Measurements from ENCODE around the gene ZNF362.

DNA sequence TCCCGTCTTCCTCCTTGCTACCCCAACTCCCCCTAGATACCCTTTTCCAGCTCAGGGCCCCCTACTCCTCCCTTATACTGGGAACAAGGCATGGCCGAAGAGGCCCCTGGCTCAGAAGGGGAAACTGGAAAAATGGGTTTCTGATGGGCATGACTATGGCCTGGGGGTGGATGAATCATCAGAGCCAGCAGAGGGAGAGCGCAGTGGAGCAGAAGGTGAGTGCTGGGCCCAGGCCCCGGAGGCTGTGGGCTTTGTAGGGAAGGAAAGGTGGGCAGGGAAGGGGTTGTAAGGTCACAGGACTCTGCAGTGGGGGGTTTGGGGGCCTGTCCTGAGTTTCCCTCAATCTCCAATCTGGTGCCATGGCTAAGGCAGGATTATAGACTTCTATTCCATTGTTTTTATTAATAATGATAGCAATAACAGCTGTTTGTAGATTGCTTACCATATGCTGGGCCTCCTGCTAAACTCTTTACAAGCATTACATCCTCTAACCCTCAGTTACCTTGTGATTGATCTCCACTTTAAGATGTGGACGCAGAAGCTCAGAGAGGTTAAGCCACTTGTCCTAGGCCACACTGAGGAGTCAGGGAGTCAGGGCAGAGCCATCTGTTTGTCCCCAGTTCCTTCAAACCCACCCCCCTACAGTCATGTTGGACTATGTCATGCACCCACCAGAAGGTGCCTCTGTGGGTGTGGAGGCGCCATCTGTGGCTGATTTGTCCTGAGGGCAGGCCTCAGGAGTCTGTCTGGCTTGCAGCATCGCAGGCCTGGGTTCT lies 36.2 kb upstream of the ZNF362 start:
- no peak for TF ChIP-seq EZH2phosphoT487 (IDR thresholded peaks at IDR 0.05; ENCODE audit: borderline replicate concordance, low read depth, low read length)
- TF ChIP-seq, protein P1, sequence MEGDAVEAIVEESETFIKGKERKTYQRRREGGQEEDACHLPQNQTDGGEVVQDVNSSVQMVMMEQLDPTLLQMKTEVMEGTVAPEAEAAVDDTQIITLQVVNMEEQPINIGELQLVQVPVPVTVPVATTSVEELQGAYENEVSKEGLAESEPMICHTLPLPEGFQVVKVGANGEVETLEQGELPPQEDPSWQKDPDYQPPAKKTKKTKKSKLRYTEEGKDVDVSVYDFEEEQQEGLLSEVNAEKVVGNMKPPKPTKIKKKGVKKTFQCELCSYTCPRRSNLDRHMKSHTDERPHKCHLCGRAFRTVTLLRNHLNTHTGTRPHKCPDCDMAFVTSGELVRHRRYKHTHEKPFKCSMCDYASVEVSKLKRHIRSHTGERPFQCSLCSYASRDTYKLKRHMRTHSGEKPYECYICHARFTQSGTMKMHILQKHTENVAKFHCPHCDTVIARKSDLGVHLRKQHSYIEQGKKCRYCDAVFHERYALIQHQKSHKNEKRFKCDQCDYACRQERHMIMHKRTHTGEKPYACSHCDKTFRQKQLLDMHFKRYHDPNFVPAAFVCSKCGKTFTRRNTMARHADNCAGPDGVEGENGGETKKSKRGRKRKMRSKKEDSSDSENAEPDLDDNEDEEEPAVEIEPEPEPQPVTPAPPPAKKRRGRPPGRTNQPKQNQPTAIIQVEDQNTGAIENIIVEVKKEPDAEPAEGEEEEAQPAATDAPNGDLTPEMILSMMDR (conservative IDR thresholded peaks at IDR 0.05; ENCODE audit: low read length): no peak
